ENCODE results near the gene HBZ. TPM values are rescaled to one million over a fixed set of nuclear protein-coding genes. Genes with fewer than 3 reads are reported as not detected.
"Not testable (repeated sequence)": the region's sequence is repeated elsewhere in the genome, so short reads cannot be mapped to it uniquely, and the experiment has no call there.

Gene HBZ
- total RNA-seq, 1 experiment from 2014 or later = not detected

- H3K9ac ChIP-seq (ENCODE audit: low read length); H3K4me2 ChIP-seq (ENCODE audit: low read depth, low read length, poor library complexity, severe bottlenecking); DNase-seq; H3K27me3 ChIP-seq (ENCODE audit: low read length); H3K4me3 ChIP-seq (ENCODE audit: low read length); H2AFZ ChIP-seq (ENCODE audit: low read length); H3K27ac ChIP-seq (ENCODE audit: low read length); H4K20me1 ChIP-seq (ENCODE audit: insufficient read depth, low read depth, low read length); H3K79me2 ChIP-seq (ENCODE audit: low read length); H3K9me3 ChIP-seq (ENCODE audit: low read length); H3K9me2 ChIP-seq (replicated peaks; ENCODE audit: insufficient read depth, low read length); H3K36me3 ChIP-seq (ENCODE audit: insufficient read depth, low read length); H3K4me1 ChIP-seq (ENCODE audit: low read length): not testable (repeated sequence)
Measured at GRCh38 chr16:172374-172941, 20.0 kb downstream of the HBZ start, which contains the start of gene HBA2. TSS of gene HBA2 (plus strand) at chr16:172876. CDS start at chr16:172913, 37 bp downstream.

DNA sequence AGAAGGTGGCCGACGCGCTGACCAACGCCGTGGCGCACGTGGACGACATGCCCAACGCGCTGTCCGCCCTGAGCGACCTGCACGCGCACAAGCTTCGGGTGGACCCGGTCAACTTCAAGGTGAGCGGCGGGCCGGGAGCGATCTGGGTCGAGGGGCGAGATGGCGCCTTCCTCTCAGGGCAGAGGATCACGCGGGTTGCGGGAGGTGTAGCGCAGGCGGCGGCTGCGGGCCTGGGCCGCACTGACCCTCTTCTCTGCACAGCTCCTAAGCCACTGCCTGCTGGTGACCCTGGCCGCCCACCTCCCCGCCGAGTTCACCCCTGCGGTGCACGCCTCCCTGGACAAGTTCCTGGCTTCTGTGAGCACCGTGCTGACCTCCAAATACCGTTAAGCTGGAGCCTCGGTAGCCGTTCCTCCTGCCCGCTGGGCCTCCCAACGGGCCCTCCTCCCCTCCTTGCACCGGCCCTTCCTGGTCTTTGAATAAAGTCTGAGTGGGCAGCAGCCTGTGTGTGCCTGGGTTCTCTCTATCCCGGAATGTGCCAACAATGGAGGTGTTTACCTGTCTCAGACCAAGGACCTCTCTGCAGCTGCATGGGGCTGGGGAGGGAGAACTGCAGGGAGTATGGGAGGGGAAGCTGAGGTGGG is 20.9 kb downstream of the HBZ start:
- H3K27ac ChIP-seq (ENCODE audit: low read length); H3K9me2 ChIP-seq (replicated peaks; ENCODE audit: insufficient read depth, low read length); H3K9ac ChIP-seq (ENCODE audit: low read length); H3K4me1 ChIP-seq (ENCODE audit: low read length); H3K9me3 ChIP-seq (ENCODE audit: low read length); H3K79me2 ChIP-seq (ENCODE audit: low read length); H3K36me3 ChIP-seq (ENCODE audit: insufficient read depth, low read length); H4K20me1 ChIP-seq (ENCODE audit: insufficient read depth, low read depth, low read length); H3K27me3 ChIP-seq (ENCODE audit: low read length); H2AFZ ChIP-seq (ENCODE audit: low read length); H3K4me2 ChIP-seq (ENCODE audit: low read depth, low read length, poor library complexity, severe bottlenecking); H3K4me3 ChIP-seq (ENCODE audit: low read length); DNase-seq: not testable (repeated sequence)

- H3K4me2 ChIP-seq (ENCODE audit: low read depth, low read length, poor library complexity, severe bottlenecking); H4K20me1 ChIP-seq (ENCODE audit: insufficient read depth, low read depth, low read length); H3K79me2 ChIP-seq (ENCODE audit: low read length); H3K27ac ChIP-seq (ENCODE audit: low read length); DNase-seq; H3K36me3 ChIP-seq (ENCODE audit: insufficient read depth, low read length); H3K9me2 ChIP-seq (replicated peaks; ENCODE audit: insufficient read depth, low read length); H3K9ac ChIP-seq (ENCODE audit: low read length); H3K4me3 ChIP-seq (ENCODE audit: low read length); H3K9me3 ChIP-seq (ENCODE audit: low read length); H3K4me1 ChIP-seq (ENCODE audit: low read length); H2AFZ ChIP-seq (ENCODE audit: low read length); H3K27me3 ChIP-seq (ENCODE audit: low read length): not testable (repeated sequence)
Measured at GRCh38 chr16:173928-174769, 21.7 kb downstream of the HBZ start.

- DNase-seq = no peak
- no peaks in the 10 kb centered on the region for H3K9me3 ChIP-seq (ENCODE audit: low read length)
- H3K79me2 ChIP-seq (ENCODE audit: low read length) = no peaks in the 10 kb centered on the region
- no peak overlapping the region for H3K4me3 ChIP-seq (ENCODE audit: low read length)
- no peak overlapping the region for H3K4me2 ChIP-seq (ENCODE audit: low read depth, low read length, poor library complexity, severe bottlenecking)
- no peak overlapping the region for H3K9ac ChIP-seq (ENCODE audit: low read length)
- H3K27ac ChIP-seq (ENCODE audit: low read length) = no peak overlapping the region
- no peaks in the 10 kb centered on the region for H3K4me1 ChIP-seq (ENCODE audit: low read length)
- H4K20me1 ChIP-seq (ENCODE audit: insufficient read depth, low read depth, low read length) = peaks cover 5% of the 10 kb centered on the region; the same call in 1 of the 2 replicates
- H3K9me2 ChIP-seq (replicated peaks; ENCODE audit: insufficient read depth, low read length) = no peaks in the 10 kb centered on the region
- H3K27me3 ChIP-seq (ENCODE audit: low read length) = no peaks in the 10 kb centered on the region
- no peaks in the 10 kb centered on the region for H3K36me3 ChIP-seq (ENCODE audit: insufficient read depth, low read length)
- no peak overlapping the region for H2AFZ ChIP-seq (ENCODE audit: low read length)
Measured at GRCh38 chr16:175011-175949, 22.8 kb downstream of the HBZ start.

DNA sequence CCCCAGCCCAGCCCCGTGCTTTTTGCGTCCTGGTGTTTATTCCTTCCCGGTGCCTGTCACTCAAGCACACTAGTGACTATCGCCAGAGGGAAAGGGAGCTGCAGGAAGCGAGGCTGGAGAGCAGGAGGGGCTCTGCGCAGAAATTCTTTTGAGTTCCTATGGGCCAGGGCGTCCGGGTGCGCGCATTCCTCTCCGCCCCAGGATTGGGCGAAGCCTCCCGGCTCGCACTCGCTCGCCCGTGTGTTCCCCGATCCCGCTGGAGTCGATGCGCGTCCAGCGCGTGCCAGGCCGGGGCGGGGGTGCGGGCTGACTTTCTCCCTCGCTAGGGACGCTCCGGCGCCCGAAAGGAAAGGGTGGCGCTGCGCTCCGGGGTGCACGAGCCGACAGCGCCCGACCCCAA is 23.6 kb downstream of the HBZ start:
- H3K36me3 ChIP-seq (ENCODE audit: insufficient read depth, low read length); H3K9ac ChIP-seq (ENCODE audit: low read length); H3K4me3 ChIP-seq (ENCODE audit: low read length); H3K9me2 ChIP-seq (replicated peaks; ENCODE audit: insufficient read depth, low read length); H3K79me2 ChIP-seq (ENCODE audit: low read length); H3K27ac ChIP-seq (ENCODE audit: low read length); DNase-seq; H3K9me3 ChIP-seq (ENCODE audit: low read length); H2AFZ ChIP-seq (ENCODE audit: low read length); H4K20me1 ChIP-seq (ENCODE audit: insufficient read depth, low read depth, low read length); H3K4me1 ChIP-seq (ENCODE audit: low read length); H3K27me3 ChIP-seq (ENCODE audit: low read length); H3K4me2 ChIP-seq (ENCODE audit: low read depth, low read length, poor library complexity, severe bottlenecking): not testable (repeated sequence)

DNA sequence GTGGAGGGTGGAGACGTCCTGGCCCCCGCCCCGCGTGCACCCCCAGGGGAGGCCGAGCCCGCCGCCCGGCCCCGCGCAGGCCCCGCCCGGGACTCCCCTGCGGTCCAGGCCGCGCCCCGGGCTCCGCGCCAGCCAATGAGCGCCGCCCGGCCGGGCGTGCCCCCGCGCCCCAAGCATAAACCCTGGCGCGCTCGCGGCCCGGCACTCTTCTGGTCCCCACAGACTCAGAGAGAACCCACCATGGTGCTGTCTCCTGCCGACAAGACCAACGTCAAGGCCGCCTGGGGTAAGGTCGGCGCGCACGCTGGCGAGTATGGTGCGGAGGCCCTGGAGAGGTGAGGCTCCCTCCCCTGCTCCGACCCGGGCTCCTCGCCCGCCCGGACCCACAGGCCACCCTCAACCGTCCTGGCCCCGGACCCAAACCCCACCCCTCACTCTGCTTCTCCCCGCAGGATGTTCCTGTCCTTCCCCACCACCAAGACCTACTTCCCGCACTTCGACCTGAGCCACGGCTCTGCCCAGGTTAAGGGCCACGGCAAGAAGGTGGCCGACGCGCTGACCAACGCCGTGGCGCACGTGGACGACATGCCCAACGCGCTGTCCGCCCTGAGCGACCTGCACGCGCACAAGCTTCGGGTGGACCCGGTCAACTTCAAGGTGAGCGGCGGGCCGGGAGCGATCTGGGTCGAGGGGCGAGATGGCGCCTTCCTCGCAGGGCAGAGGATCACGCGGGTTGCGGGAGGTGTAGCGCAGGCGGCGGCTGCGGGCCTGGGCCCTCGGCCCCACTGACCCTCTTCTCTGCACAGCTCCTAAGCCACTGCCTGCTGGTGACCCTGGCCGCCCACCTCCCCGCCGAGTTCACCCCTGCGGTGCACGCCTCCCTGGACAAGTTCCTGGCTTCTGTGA is 24.3 kb downstream of the HBZ start, which contains the start of gene HBA1:
Gene HBA1 (plus strand): TSS at position 204 of the 906 bp plus-strand sequence. CDS start 37 bp downstream, at position 241.
- H3K36me3 ChIP-seq (ENCODE audit: insufficient read depth, low read length); H2AFZ ChIP-seq (ENCODE audit: low read length); DNase-seq; H3K4me2 ChIP-seq (ENCODE audit: low read depth, low read length, poor library complexity, severe bottlenecking); H3K4me1 ChIP-seq (ENCODE audit: low read length); H3K4me3 ChIP-seq (ENCODE audit: low read length); H3K9me2 ChIP-seq (replicated peaks; ENCODE audit: insufficient read depth, low read length); H3K79me2 ChIP-seq (ENCODE audit: low read length); H3K9me3 ChIP-seq (ENCODE audit: low read length); H3K9ac ChIP-seq (ENCODE audit: low read length); H4K20me1 ChIP-seq (ENCODE audit: insufficient read depth, low read depth, low read length); H3K27me3 ChIP-seq (ENCODE audit: low read length); H3K27ac ChIP-seq (ENCODE audit: low read length): not testable (repeated sequence)

DNA sequence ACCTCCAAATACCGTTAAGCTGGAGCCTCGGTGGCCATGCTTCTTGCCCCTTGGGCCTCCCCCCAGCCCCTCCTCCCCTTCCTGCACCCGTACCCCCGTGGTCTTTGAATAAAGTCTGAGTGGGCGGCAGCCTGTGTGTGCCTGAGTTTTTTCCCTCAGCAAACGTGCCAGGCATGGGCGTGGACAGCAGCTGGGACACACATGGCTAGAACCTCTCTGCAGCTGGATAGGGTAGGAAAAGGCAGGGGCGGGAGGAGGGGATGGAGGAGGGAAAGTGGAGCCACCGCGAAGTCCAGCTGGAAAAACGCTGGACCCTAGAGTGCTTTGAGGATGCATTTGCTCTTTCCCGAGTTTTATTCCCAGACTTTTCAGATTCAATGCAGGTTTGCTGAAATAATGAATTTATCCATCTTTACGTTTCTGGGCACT is 25.0 kb downstream of the HBZ start:
- Histone ChIP-seq H3K4me3 (ENCODE audit: low read length) (no peak overlapping the region), H3K9ac (ENCODE audit: low read length) (no peak overlapping the region), H2AFZ (ENCODE audit: low read length) (no peak overlapping the region), H3K9me3 (ENCODE audit: low read length) (no peaks in the 10 kb centered on the region), H3K4me2 (ENCODE audit: low read depth, low read length, poor library complexity, severe bottlenecking) (no peak overlapping the region), H3K79me2 (ENCODE audit: low read length) (no peaks in the 10 kb centered on the region), H3K9me2 (replicated peaks; ENCODE audit: insufficient read depth, low read length) (no peaks in the 10 kb centered on the region), H3K4me1 (ENCODE audit: low read length) (peaks cover 2% of the 10 kb centered on the region; the same call in 1 of the 2 replicates), H4K20me1 (ENCODE audit: insufficient read depth, low read depth, low read length) (peaks cover 5% of the 10 kb centered on the region; the same call in 1 of the 2 replicates), H3K36me3 (ENCODE audit: insufficient read depth, low read length) (no peaks in the 10 kb centered on the region), H3K27me3 (ENCODE audit: low read length) (no peaks in the 10 kb centered on the region), H3K27ac (ENCODE audit: low read length) (no peak overlapping the region)
- no peak for DNase-seq
